GM23248 (cell line): ENCODE data around the gene KANK3. TPM values are rescaled to one million over a fixed set of nuclear protein-coding genes. Genes with fewer than 3 reads are reported as not detected.
A peak's percentile ranks its signal among the peaks of the same experiment; 100 is the strongest.

Experiments used
- DNase-seq: peaks from one replicate; pipeline ENCODE4 v3.0.0-alpha.2; 2015
- H2AFZ ChIP-seq: fragments of 200-600 bp; sonication (generic); 2 replicates; pipeline ENCODE4 v1.6.1; 2016; ENCODE audit warnings: antibody characterized with exemption
- H3F3A ChIP-seq: fragments of 200-600 bp; sonication (generic); 2 replicates; pipeline ENCODE4 v1.6.1; 2016; ENCODE audit warnings: mild to moderate bottlenecking, antibody characterized with exemption, mixed run types; ENCODE audit not compliant: insufficient read depth
- H3K27ac ChIP-seq: fragments of 200-600 bp; sonication (generic); 2 replicates; pipeline ENCODE4 v1.5.1; 2016; ENCODE audit warnings: mild to moderate bottlenecking
- H3K27me3 ChIP-seq: fragments of 200-600 bp; sonication (generic); replicated peaks from 2 replicates; pipeline ENCODE4 v1.6.1; 2016; ENCODE audit warnings: mild to moderate bottlenecking; ENCODE audit not compliant: insufficient read depth
- H3K36me3 ChIP-seq: fragments of 200-600 bp; sonication (generic); 2 replicates; pipeline ENCODE4 v1.6.1; 2016; ENCODE audit warnings: low read depth, mild to moderate bottlenecking
- H3K4me1 ChIP-seq: fragments of 200-600 bp; sonication (generic); 2 replicates; pipeline ENCODE4 v1.6.1; 2016; ENCODE audit warnings: mild to moderate bottlenecking; ENCODE audit not compliant: insufficient read depth
- H3K4me2 ChIP-seq: fragments of 200-600 bp; sonication (generic); one replicate; pipeline ENCODE4 v1.6.1; 2016; ENCODE audit warnings: mild to moderate bottlenecking; ENCODE audit not compliant: unreplicated experiment
- H3K4me3 ChIP-seq: fragments of 200-600 bp; sonication (generic); 2 replicates; pipeline ENCODE4 v1.5.1; 2016; ENCODE audit warnings: mild to moderate bottlenecking
- H3K79me2 ChIP-seq: fragments of 200-600 bp; sonication (generic); 2 replicates; pipeline ENCODE4 v1.6.1; 2016; ENCODE audit warnings: mild to moderate bottlenecking; ENCODE audit not compliant: insufficient read depth
- H3K9ac ChIP-seq: fragments of 200-600 bp; sonication (generic); 2 replicates; pipeline ENCODE4 v1.6.1; 2016; ENCODE audit warnings: mild to moderate bottlenecking
- H3K9me2 ChIP-seq: fragments of 200-600 bp; sonication (generic); 2 replicates; pipeline ENCODE4 v1.6.1; 2016; ENCODE audit warnings: mixed run types, mild to moderate bottlenecking, moderate library complexity; ENCODE audit not compliant: insufficient read depth
- H3K9me3 ChIP-seq: fragments of 200-600 bp; sonication (generic); one replicate; pipeline ENCODE4 v1.6.1; 2017; ENCODE audit warnings: low read depth
- H4K20me1 ChIP-seq: fragments of 200-600 bp; sonication (generic); 2 replicates; pipeline ENCODE4 v1.6.0; 2016; ENCODE audit not compliant: insufficient read depth
- EZH2 ChIP-seq: fragments of 200-600 bp; sonication (generic); IDR thresholded peaks from 2 replicates; pipeline ENCODE4 v1.6.1; 2018; ENCODE audit warnings: antibody characterized with exemption, mild to moderate bottlenecking; ENCODE audit not compliant: insufficient read depth, poor library complexity, severe bottlenecking
- EZH2phosphoT487 ChIP-seq: fragments of 200-600 bp; sonication (generic); IDR thresholded peaks from 2 replicates; pipeline ENCODE4 v1.6.1; 2018; ENCODE audit warnings: antibody characterized with exemption, moderate library complexity, mild to moderate bottlenecking, low read depth; ENCODE audit not compliant: insufficient read depth
- WGBS, 2 experiments: methylation state at CpG; one replicate each; pipeline ENCODE4 v1.1.6; 2015 to 2017; ENCODE audit warnings: low lambda C conversion rate in 2 of 2, low coverage in 1 of 2; ENCODE audit errors: missing lambda C conversion rate in 2 of 2; 5-methylcytosine and 5-hydroxymethylcytosine counted together
- in situ Hi-C: fragments of 300-500 bp; cut with MboI; formaldehyde crosslinking; loops from 2 replicates; pipeline ENCODE4 v1.15.0; 2020
- polyA plus RNA-seq: library from polyadenylated mRNA; unstranded; fragments of >200 nt; fragmentation: Nextera tagmentation; extraction: Ambion mirVana; gene quantifications from 2 replicates; pipeline ENCODE4 v1.2.1, GENCODE V29; 2016
- total RNA-seq: library from RNA; depleted of rRNA; stranded (reverse); fragments of >200 nt; shearing (Covaris generic); gene quantifications from 2 replicates; pipeline ENCODE4 v1.2.3, GENCODE V29; 2014

The KANK3 gene
- total and polyA plus RNA-seq, 2 experiments from 2014 or later: 0.11 TPM; not detected in 1

- no peaks in the 10 kb centered on the region for H3K79me2 ChIP-seq
- no peaks in the 10 kb centered on the region for H3K36me3 ChIP-seq
- no peak for DNase-seq
- in situ Hi-C loops: no loop called here
- H3K27ac ChIP-seq: no peak overlapping the region
- no peaks in the 10 kb centered on the region for H4K20me1 ChIP-seq
- H3K4me1 ChIP-seq: no peaks in the 10 kb centered on the region
- H3K9ac ChIP-seq: no peak overlapping the region
- no peaks in the 10 kb centered on the region for H3K9me3 ChIP-seq
- no peaks in the 10 kb centered on the region for H3K9me2 ChIP-seq
- no peaks in the 10 kb centered on the region for H3F3A ChIP-seq
- no peak overlapping the region for H3K4me3 ChIP-seq
- no peak overlapping the region for H3K4me2 ChIP-seq
- 75 to 76% methylated on average over 6 to 7 of the region's 7 CpGs for WGBS, 2 experiments
- TF ChIP-seq EZH2: no peak
- no peak for TF ChIP-seq EZH2phosphoT487
- no peak overlapping the region for H2AFZ ChIP-seq
- H3K27me3 ChIP-seq: peaks cover 23% of the 10 kb centered on the region
These were observed 5.3 kb downstream of the KANK3 start for GRCh38 chr19:8337728-8338127.

GRCh38 chr19:8336660-8337059, 6.4 kb downstream of the KANK3 start:
- Histone ChIP-seq H3K4me3 (no peak overlapping the region), H2AFZ (no peak overlapping the region), H3F3A (no peaks in the 10 kb centered on the region), H3K4me2 (no peak overlapping the region), H3K27ac (no peak overlapping the region), H3K9ac (no peak overlapping the region), H4K20me1 (no peaks in the 10 kb centered on the region), H3K27me3 (peaks cover 13% of the 10 kb centered on the region), H3K79me2 (no peaks in the 10 kb centered on the region), H3K4me1 (no peaks in the 10 kb centered on the region), H3K36me3 (no peaks in the 10 kb centered on the region), H3K9me3 (no peaks in the 10 kb centered on the region), H3K9me2 (no peaks in the 10 kb centered on the region)
- no peak for DNase-seq
- 63 to 65% methylated on average over 7 to 8 of the region's 8 CpGs for whole genome bisulfite sequencing, 2 experiments
- TF ChIP-seq EZH2: no peak
- in situ Hi-C loops: no loop called here

- Histone ChIP-seq H3F3A (no peaks in the 10 kb centered on the region), H3K4me2 (no peak overlapping the region), H4K20me1 (no peaks in the 10 kb centered on the region), H3K27ac (no peak overlapping the region), H3K9ac (no peak overlapping the region), H3K36me3 (no peaks in the 10 kb centered on the region), H3K9me2 (no peaks in the 10 kb centered on the region), H3K27me3 (peaks cover 12% of the 10 kb centered on the region), H3K4me1 (no peaks in the 10 kb centered on the region), H2AFZ (no peak overlapping the region), H3K9me3 (no peaks in the 10 kb centered on the region), H3K4me3 (no peak overlapping the region), H3K79me2 (no peaks in the 10 kb centered on the region)
- in situ Hi-C loops: no loop called here
- no peak for DNase-seq
- TF ChIP-seq EZH2phosphoT487 (no peak), EZH2 (no peak)
- 27 to 30% methylated on average over 27 of the region's 27 CpGs for WGBS, 2 experiments
These were observed 6.9 kb downstream of the KANK3 start for GRCh38 chr19:8336072-8336569.

GRCh38 chr19:8335343-8336071, 7.6 kb downstream of the KANK3 start:
- Histone ChIP-seq H3F3A (no peaks in the 10 kb centered on the region), H4K20me1 (no peaks in the 10 kb centered on the region), H3K27me3 (peaks cover 12% of the 10 kb centered on the region), H3K9me2 (no peaks in the 10 kb centered on the region), H3K4me2 (peak overlapping the region; percentile 55), H3K79me2 (no peaks in the 10 kb centered on the region), H2AFZ (no peak overlapping the region; the same call in 1 of the 2 replicates), H3K4me3 (peak overlapping the region; percentile 55), H3K9ac (no peak overlapping the region), H3K9me3 (no peaks in the 10 kb centered on the region), H3K36me3 (no peaks in the 10 kb centered on the region), H3K27ac (no peak overlapping the region), H3K4me1 (no peaks in the 10 kb centered on the region)
- in situ Hi-C loops: no loop called here
- WGBS, 2 experiments: 5 to 8% methylated on average over 45 to 47 of the region's 79 CpGs
- peak; percentile 12 for DNase-seq
- TF ChIP-seq EZH2: no peak
- no peak for TF ChIP-seq EZH2phosphoT487
